ENCODE results near the gene QRICH1.
A peak's percentile ranks its signal among the peaks of the same experiment; 100 is the strongest.

The QRICH1 gene, protein sequence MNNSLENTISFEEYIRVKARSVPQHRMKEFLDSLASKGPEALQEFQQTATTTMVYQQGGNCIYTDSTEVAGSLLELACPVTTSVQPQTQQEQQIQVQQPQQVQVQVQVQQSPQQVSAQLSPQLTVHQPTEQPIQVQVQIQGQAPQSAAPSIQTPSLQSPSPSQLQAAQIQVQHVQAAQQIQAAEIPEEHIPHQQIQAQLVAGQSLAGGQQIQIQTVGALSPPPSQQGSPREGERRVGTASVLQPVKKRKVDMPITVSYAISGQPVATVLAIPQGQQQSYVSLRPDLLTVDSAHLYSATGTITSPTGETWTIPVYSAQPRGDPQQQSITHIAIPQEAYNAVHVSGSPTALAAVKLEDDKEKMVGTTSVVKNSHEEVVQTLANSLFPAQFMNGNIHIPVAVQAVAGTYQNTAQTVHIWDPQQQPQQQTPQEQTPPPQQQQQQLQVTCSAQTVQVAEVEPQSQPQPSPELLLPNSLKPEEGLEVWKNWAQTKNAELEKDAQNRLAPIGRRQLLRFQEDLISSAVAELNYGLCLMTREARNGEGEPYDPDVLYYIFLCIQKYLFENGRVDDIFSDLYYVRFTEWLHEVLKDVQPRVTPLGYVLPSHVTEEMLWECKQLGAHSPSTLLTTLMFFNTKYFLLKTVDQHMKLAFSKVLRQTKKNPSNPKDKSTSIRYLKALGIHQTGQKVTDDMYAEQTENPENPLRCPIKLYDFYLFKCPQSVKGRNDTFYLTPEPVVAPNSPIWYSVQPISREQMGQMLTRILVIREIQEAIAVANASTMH

DNA sequence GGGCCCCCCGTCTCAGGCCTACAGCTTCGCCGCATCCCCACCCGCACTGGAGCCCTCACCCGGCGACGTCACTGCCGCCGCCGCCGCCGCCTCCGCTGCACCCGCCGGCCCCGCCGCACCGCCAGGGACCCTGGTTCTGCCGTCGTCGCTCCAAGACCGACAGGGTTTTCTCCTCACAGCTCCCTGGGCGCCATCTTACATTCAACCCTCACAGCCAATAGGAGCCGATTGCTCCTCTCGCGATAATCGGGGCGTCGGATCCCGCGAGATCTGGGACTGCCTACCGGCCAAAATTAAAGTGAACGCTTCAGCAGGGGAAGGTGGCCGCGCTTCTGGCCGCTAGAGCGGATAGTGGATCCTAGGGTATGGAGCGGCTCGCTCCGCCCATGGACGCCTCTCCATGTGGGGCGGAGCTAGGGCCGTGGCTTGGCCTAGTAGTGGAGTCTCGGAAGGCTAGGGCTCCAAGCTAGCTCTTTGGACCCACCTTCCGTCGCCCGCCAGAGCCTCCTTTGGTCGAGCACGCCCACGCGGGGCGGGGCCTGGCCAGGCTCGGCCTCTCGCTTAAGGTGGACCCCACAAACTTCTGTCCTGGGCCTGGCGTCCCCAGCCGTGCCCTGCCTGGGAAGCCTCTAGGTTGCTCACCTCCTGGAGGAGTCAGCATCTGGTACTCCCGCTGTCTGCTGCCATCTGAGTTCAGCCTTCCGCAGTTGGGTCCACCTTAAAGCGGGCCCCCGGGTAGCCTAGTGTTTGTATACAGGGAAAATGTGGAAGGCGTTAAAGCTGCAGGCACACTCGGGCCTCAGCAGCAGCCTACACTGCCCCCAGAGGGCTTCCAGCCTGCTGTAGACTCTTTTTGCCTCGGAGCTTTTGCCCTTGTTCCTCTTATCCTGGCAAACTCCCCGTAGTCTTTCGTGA, at the start of gene QRICH1:
TSS of gene QRICH1 (minus strand) at position 219 of the 915 bp plus-strand sequence. CDS start 17,054 bp downstream, outside the sequence.
- H3K36me3 Mint-ChIP-seq (ENCODE audit: low read depth): peaks cover 21% of the 10 kb centered on the region
- no peaks in the 10 kb centered on the region for H3K27me3 Mint-ChIP-seq (ENCODE audit: low read depth)
- H3K4me1 Mint-ChIP-seq (ENCODE audit: low read depth): peaks cover 25% of the 10 kb centered on the region
- H3K9me3 Mint-ChIP-seq: no peaks in the 10 kb centered on the region
- H3K27ac Mint-ChIP-seq: peak within 1 kb of the TSS; percentile 92
- peak within 1 kb of the TSS; percentile 87 for H3K4me3 Mint-ChIP-seq

DNA sequence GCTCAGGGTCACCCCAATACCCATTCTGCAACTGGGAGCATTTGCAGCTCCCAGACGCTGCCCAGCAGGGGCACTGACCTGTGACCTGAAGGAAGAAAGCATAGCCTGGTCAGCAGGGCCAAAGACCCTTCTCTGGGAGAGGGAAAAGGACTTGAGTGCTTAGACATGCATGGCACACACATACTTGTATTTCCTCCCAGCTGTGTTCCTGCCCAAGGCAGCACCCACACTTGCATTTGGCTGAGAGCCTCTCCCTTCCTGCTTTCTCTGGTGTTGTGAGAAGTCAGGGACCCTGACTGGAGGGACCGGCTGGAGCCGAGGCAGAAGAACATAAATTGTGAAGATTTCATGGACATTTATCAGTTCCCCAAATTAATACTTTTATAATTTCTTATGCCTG, 46.2 kb upstream of the QRICH1 start:
- no peaks in the 10 kb centered on the region for H3K36me3 Mint-ChIP-seq (ENCODE audit: low read depth)
- H3K9me3 Mint-ChIP-seq: no peaks in the 10 kb centered on the region
- H3K27ac Mint-ChIP-seq: no peak overlapping the region
- H3K4me3 Mint-ChIP-seq: no peak overlapping the region
- peaks cover 3% of the 10 kb centered on the region for H3K27me3 Mint-ChIP-seq (ENCODE audit: low read depth)
- H3K4me1 Mint-ChIP-seq (ENCODE audit: low read depth): peaks cover 9% of the 10 kb centered on the region

DNA sequence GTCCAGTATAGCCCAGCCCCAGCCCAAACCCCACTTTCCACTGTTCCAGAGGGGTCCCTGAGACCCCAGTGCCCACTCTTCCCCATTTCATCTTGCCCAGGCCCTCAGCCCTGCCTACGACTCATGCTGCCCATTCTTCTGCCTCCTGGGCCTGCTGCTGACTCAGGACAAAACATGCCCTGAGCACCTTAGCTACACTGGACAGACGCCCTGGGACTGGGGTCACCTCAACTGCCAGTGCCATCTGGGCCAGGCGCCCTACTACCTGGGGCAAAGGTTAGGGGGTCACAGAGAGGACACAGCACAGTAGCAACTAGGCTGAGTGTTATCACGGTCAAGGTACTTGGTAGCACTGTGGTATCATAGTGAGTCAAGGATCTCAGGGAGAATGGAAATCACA, 41.6 kb upstream of the QRICH1 start:
- Mint-ChIP-seq H3K9me3 (no peaks in the 10 kb centered on the region), H3K27me3 (ENCODE audit: low read depth) (peaks cover 10% of the 10 kb centered on the region), H3K27ac (no peak overlapping the region), H3K4me1 (ENCODE audit: low read depth) (peaks cover 4% of the 10 kb centered on the region), H3K36me3 (ENCODE audit: low read depth) (no peaks in the 10 kb centered on the region), H3K4me3 (no peak overlapping the region)

DNA sequence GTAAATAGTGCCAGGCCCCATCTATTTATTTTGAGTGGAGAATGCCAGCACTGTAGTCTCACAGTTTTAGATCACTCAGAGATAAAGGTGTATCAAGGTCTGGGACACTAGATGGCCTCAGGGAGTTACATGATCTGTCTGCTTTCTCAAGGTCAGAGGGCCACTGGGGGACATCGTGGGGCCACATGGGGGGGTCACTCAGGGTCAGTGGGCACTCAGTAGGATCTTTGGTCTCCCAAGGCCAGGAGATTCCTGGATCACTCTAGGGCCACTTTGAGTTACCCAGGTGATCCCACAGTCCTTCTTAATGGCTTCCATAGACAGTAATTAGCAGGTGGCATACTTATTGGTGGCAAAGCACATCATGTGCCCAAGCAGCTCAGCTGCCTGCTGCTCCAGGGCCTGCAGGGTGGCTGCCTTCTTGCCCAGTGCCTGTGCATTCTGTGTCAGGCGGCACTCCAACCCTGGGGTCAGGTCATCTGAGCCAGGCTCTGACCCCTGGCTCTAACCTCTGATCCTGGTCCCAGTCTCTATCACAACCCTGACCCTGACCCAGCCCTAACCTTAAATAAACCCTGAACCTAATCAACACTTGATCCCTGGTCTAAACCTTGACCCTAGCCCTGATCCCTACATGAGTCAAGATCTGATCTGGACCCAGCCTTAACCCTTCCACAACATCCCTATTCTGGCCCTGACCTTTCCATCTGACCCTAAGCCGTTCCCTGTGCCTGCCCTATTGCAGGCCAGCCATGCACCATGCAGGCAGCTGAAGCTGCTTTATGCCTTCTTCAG, 40.8 kb upstream of the QRICH1 start:
- Mint-ChIP-seq H3K27ac (no peak overlapping the region), H3K27me3 (ENCODE audit: low read depth) (peaks cover 10% of the 10 kb centered on the region), H3K36me3 (ENCODE audit: low read depth) (no peaks in the 10 kb centered on the region), H3K4me3 (no peak overlapping the region), H3K4me1 (ENCODE audit: low read depth) (peaks cover 2% of the 10 kb centered on the region), H3K9me3 (no peaks in the 10 kb centered on the region)

DNA sequence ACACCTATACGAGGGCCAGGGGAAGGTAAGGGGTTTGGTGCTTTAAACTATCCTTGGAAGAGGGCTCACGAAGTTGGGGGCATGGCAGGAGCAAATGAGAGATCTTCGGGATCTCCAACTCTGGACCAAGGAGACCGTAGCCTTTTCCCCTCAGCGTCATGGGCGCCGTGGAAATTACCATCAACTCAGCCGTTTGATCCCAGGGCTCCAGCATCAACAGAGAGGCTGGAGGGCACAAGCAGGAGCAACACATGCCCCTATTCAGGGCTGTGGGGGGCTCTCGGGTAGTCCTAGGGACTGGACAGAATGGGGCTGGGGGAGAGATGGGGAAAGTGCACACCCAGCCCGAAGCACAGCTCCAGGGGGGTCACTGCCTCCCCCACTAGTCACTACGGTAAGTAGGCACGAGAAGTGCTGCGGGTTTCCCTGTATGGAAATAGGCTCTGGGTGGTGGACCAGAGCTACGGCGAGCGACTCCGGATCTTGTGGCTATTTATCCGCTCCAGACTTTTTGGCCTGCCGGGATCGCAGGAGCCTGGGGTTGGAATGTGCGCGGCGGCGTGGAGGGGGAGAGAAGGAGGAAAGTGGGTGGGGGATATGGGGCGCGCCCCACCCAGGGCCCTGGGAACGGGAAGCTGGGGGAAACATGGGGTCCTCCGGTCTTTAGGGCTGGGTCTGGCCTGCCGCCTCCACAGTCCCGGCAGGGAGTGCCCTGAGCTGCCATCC, 39.5 kb upstream of the QRICH1 start:
- Mint-ChIP-seq H3K4me1 (ENCODE audit: low read depth) (peaks cover 2% of the 10 kb centered on the region), H3K36me3 (ENCODE audit: low read depth) (no peaks in the 10 kb centered on the region), H3K9me3 (no peaks in the 10 kb centered on the region), H3K4me3 (no peak overlapping the region), H3K27ac (no peak overlapping the region), H3K27me3 (ENCODE audit: low read depth) (peaks cover 10% of the 10 kb centered on the region)

DNA sequence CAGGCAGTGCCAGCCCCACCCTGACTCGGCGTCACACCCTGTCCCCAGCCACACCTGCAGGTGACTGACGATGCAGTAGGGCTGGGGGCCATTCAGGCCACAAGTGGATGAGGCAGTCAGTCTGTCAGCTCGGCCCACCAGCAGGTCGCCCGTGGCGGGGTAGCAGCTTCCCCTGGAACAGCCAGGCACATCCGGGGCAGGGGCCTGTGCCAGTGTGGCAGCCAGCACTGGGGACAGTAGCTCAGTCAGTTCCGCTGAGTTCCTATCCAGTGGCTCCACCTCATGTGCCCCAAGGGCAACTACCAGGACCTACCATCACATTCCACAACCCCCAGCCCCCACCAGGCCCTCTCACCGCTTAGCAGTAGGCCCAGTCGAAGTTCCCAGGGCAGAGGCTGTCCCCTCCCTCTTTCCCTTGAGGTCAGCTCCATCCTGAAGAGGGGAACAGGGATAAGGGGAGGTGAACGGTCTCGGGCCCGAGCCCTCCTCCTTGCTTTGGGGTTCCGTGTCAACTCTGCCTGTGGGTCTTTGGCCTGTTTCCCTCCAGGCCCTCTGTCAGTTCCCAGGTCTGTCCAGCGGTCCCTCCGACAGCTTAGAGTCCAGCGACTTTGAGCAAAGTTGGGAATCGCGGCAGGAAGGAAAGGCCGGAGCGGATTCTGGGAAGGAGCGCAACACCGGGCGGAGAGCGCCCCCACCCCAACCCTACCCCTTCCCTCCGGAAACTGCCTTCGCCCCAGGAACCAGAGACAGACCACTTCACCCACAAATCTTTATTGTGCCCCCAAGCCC, 38.8 kb upstream of the QRICH1 start, which contains the start of gene LAMB2:
TSS of gene LAMB2 (minus strand) at position 614 of the 789 bp plus-strand sequence. CDS start at position 431, 183 bp downstream.
- Mint-ChIP-seq H3K4me1 (ENCODE audit: low read depth) (peaks cover 2% of the 10 kb centered on the region), H3K27ac (no peak within 1 kb of the TSS), H3K9me3 (no peaks in the 10 kb centered on the region), H3K36me3 (ENCODE audit: low read depth) (no peaks in the 10 kb centered on the region), H3K4me3 (no peak within 1 kb of the TSS), H3K27me3 (ENCODE audit: low read depth) (peaks cover 10% of the 10 kb centered on the region)

DNA sequence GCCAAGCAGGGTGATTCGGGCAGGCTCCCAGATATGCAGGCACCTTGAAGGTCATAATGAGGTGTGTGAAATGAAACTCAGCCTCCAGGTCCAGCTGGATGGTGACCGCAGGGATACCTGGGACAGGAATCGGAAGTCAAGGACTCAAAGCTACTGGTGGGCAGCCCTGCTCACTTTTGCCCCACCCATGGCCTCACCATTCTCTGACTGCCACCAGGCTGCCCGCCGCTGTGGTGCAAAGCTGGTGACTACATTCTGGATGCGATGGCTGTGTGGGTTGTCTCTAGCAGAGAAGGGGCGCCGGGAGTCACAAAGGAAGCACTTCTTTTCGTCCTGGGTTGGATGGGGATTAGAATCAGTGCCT, 38.2 kb upstream of the QRICH1 start:
- Mint-ChIP-seq H3K4me1 (ENCODE audit: low read depth) (peaks cover 2% of the 10 kb centered on the region), H3K27me3 (ENCODE audit: low read depth) (peaks cover 7% of the 10 kb centered on the region), H3K36me3 (ENCODE audit: low read depth) (no peaks in the 10 kb centered on the region), H3K27ac (no peak overlapping the region), H3K4me3 (no peak overlapping the region), H3K9me3 (no peaks in the 10 kb centered on the region)

DNA sequence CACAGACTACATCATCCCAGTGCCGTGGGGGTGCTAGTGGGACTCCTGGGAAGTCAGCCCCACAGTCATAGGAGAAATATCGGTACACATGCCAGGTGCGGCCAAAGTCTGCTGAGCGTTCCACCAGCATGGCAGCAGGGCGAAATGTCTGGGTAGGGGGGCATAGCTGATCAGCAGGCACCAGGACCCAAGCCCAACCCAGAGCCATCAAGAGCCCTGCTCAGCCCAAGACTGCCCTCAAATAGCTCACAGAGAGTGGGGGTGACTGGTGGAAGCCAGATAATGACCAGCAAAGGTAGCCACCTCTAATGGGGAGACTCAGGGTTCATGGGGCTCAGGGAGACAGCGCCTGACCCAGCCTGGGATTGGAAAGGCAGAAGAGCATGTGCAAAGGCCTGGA, 37.7 kb upstream of the QRICH1 start:
- H3K4me1 Mint-ChIP-seq (ENCODE audit: low read depth): peaks cover 2% of the 10 kb centered on the region
- no peaks in the 10 kb centered on the region for H3K9me3 Mint-ChIP-seq
- no peak overlapping the region for H3K4me3 Mint-ChIP-seq
- no peaks in the 10 kb centered on the region for H3K36me3 Mint-ChIP-seq (ENCODE audit: low read depth)
- H3K27ac Mint-ChIP-seq: no peak overlapping the region
- peaks cover 7% of the 10 kb centered on the region for H3K27me3 Mint-ChIP-seq (ENCODE audit: low read depth)

DNA sequence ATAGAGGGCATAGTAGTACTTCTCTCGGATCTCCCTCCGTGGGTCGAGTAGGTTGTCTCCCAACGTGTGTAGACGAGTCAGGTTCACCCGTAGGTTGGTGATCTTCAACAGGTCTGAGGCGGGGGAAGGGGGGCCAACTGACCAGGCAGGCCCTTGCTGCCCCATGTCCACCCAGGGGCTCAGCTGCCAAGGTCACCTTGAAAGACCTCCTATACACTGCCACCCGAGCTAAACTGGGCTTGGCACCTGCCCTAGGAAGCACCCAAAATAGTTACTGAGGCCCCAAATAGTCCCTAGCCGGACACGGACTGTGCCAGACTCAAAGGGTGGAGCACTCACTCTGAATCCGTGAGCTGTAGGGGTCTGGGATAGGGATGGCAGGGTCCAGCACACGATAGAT, 37.2 kb upstream of the QRICH1 start:
- no peaks in the 10 kb centered on the region for H3K9me3 Mint-ChIP-seq
- H3K4me1 Mint-ChIP-seq (ENCODE audit: low read depth): peaks cover 2% of the 10 kb centered on the region
- H3K36me3 Mint-ChIP-seq (ENCODE audit: low read depth): no peaks in the 10 kb centered on the region
- H3K4me3 Mint-ChIP-seq: no peak overlapping the region
- peaks cover 7% of the 10 kb centered on the region for H3K27me3 Mint-ChIP-seq (ENCODE audit: low read depth)
- H3K27ac Mint-ChIP-seq: no peak overlapping the region

DNA sequence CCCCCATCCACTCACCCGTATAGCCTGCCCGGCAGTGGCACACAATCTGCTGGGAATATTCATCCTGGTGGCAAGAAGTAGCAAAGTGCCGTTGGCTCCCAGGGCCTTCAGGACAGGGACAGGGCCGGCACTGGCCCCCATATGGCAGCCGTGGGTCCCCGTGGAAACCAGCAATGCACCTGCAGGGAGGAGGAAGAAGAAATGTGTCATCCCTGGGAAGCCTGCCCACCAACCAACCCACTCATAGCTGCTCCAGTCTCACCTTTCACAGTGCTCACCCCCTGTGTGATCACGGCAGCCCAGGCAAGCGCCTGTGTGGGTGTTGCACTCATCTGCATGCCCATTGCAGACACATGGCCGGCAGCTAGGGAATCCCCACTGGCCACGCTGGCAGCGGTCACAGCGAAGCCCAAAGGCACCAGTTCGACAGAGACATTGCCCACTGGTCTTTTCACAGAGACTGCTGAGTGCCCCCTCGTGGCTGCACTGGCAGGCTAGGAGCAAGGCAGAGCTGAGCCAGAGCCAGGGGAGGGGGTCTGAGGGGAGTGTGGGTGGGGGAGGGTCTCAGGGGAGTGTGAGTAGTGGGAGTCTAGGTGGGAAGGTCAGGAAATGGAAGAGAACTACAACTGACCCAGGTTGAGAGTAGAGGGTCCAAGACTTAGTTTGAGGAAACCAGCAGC, 31.3 kb upstream of the QRICH1 start:
- Mint-ChIP-seq H3K4me3 (no peak overlapping the region), H3K27ac (no peak overlapping the region), H3K4me1 (ENCODE audit: low read depth) (no peaks in the 10 kb centered on the region), H3K27me3 (ENCODE audit: low read depth) (no peaks in the 10 kb centered on the region), H3K36me3 (ENCODE audit: low read depth) (no peaks in the 10 kb centered on the region), H3K9me3 (no peaks in the 10 kb centered on the region)

DNA sequence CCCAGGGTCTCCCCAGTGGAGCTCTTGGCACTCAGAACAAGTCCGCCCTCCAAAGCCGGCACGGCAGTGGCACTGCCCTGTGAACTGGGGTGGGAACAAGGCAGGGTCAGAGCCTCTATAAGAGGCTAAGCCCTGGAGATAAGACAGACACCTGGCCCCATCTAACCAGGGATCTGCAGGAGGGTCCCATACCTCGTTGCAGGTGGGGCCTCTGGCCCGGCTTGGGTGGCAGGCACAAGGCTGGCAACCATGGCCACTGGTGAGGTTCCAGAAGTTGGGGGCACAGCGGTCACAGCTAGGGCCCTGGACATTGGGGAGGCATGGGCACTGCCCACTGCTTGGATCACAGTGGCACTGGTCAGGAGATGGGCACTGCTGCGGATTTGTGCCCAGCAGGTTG, 30.3 kb upstream of the QRICH1 start:
- Mint-ChIP-seq H3K36me3 (ENCODE audit: low read depth) (no peaks in the 10 kb centered on the region), H3K9me3 (no peaks in the 10 kb centered on the region), H3K4me3 (no peak overlapping the region), H3K27me3 (ENCODE audit: low read depth) (no peaks in the 10 kb centered on the region), H3K4me1 (ENCODE audit: low read depth) (peaks cover 6% of the 10 kb centered on the region), H3K27ac (no peak overlapping the region)

DNA sequence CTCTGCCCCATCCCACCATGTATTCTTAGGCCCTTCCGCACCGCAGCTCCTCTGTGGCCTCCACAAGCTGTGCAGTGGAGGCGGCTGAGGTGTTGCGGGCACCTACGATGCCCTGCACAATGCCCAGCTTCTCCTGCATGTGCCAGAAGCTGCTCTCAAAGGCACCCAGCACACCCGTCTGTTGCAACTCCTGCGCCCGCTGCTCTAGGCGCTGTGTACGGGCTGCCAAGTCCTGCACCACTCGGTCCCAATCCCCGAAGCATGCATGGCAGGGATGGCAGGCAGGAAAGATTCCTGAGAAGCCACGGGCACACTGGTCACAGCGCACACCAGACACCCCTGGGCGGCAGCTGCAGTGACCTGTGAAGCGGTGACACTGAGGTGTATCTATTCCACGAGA, 29.8 kb upstream of the QRICH1 start:
- no peak overlapping the region for H3K4me3 Mint-ChIP-seq
- peaks cover 4% of the 10 kb centered on the region for H3K36me3 Mint-ChIP-seq (ENCODE audit: low read depth)
- H3K4me1 Mint-ChIP-seq (ENCODE audit: low read depth): peaks cover 9% of the 10 kb centered on the region
- no peak overlapping the region for H3K27ac Mint-ChIP-seq
- H3K27me3 Mint-ChIP-seq (ENCODE audit: low read depth): no peaks in the 10 kb centered on the region
- no peaks in the 10 kb centered on the region for H3K9me3 Mint-ChIP-seq
